ENCODE data around the gene CRHR2. TPM values are rescaled to one million over a fixed set of nuclear protein-coding genes. Genes with fewer than 3 reads are reported as not detected.
"Not testable (repeated sequence)": the region's sequence is repeated elsewhere in the genome, so short reads cannot be mapped to it uniquely, and the experiment has no call there.

The CRHR2 gene
- 1.9 TPM for polyA plus RNA-seq (ENCODE audit: insufficient read length)

GRCh38 chr7:30682212-30683083, at the start of gene CRHR2:
Gene CRHR2 (minus strand): TSS chr7:30682456. CDS start chr7:30682280, 176 bp downstream.
- DNase-seq, result peak; percentile 19

- DNase-seq, result no peak
Measured at GRCh38 chr7:30731581-30731980, 49.3 kb upstream of the CRHR2 start.

GRCh38 chr7:30730996-30731395, 48.7 kb upstream of the CRHR2 start:
- no peak for DNase-seq

- DNase-seq, result no peak
Measured at GRCh38 chr7:30730097-30730496, 47.8 kb upstream of the CRHR2 start.

GRCh38 chr7:30729642-30730041, 47.4 kb upstream of the CRHR2 start:
- DNase-seq, result no peak

- no peak for DNase-seq
Measured at GRCh38 chr7:30728591-30729100, 46.4 kb upstream of the CRHR2 start.

- no peak for DNase-seq
Measured at GRCh38 chr7:30727061-30727945, 45.0 kb upstream of the CRHR2 start.

- DNase-seq, result no peak
Measured at GRCh38 chr7:30726296-30727006, 44.2 kb upstream of the CRHR2 start.

GRCh38 chr7:30723776-30724175, 41.5 kb upstream of the CRHR2 start:
- no peak for DNase-seq

GRCh38 chr7:30722671-30723070, 40.4 kb upstream of the CRHR2 start:
- no peak for DNase-seq

GRCh38 chr7:30722187-30722586, 39.9 kb upstream of the CRHR2 start:
- no peak for DNase-seq

- no peak for DNase-seq
Measured at GRCh38 chr7:30721211-30721610, 39.0 kb upstream of the CRHR2 start.

- DNase-seq, result not testable (repeated sequence)
Measured at GRCh38 chr7:30719434-30719833, 37.2 kb upstream of the CRHR2 start.

GRCh38 chr7:30717181-30717580, 34.9 kb upstream of the CRHR2 start:
- DNase-seq, result no peak

- no peak for DNase-seq
Measured at GRCh38 chr7:30714129-30714528, 31.9 kb upstream of the CRHR2 start.

- no peak for DNase-seq
Measured at GRCh38 chr7:30713392-30713791, 31.1 kb upstream of the CRHR2 start.

GRCh38 chr7:30710669-30711068, 28.4 kb upstream of the CRHR2 start:
- no peak for DNase-seq

GRCh38 chr7:30709549-30709948, 27.3 kb upstream of the CRHR2 start:
- DNase-seq, result no peak

- no peak for DNase-seq
Measured at GRCh38 chr7:30708983-30709382, 26.7 kb upstream of the CRHR2 start.

- no peak for DNase-seq
Measured at GRCh38 chr7:30708412-30708811, 26.2 kb upstream of the CRHR2 start.

GRCh38 chr7:30707391-30708357, 25.4 kb upstream of the CRHR2 start:
- no peak for DNase-seq
